Trophoblast cell (in vitro differentiated cells and primary cell): ENCODE measurements around the gene TBC1D5.

ENCODE experiments used
- DNase-seq, 2 donors: peaks; one replicate each; pipeline ENCODE4 v3.0.0-alpha.2; 2016
- H2AFZ ChIP-seq: 2 replicates; pipeline ENCODE4 v1.6.1; 2013; ENCODE audit warnings: low read length, moderate library complexity, mild to moderate bottlenecking; ENCODE audit not compliant: insufficient read depth, poor library complexity
- H2AK5ac ChIP-seq: 2 replicates; pipeline ENCODE4 v1.6.1; 2013; ENCODE audit warnings: mild to moderate bottlenecking, low read length
- H2BK120ac ChIP-seq: 2 replicates; pipeline ENCODE4 v1.6.1; 2013; ENCODE audit warnings: low read length, mild to moderate bottlenecking, moderate library complexity; ENCODE audit not compliant: insufficient read depth, poor library complexity
- H2BK12ac ChIP-seq: 2 replicates; pipeline ENCODE4 v1.6.1; 2013; ENCODE audit warnings: mild to moderate bottlenecking, low read length, moderate library complexity
- H2BK5ac ChIP-seq: 2 replicates; pipeline ENCODE4 v1.6.1; 2013; ENCODE audit warnings: low read length, low read depth, moderate library complexity, mild to moderate bottlenecking; ENCODE audit not compliant: poor library complexity
- H3K14ac ChIP-seq: 2 replicates; pipeline ENCODE4 v1.6.1; 2013; ENCODE audit warnings: mild to moderate bottlenecking, low read length
- H3K18ac ChIP-seq: 2 replicates; pipeline ENCODE4 v1.6.1; 2013; ENCODE audit warnings: mild to moderate bottlenecking, low read length
- H3K23ac ChIP-seq: 2 replicates; pipeline ENCODE4 v1.6.1; 2013; ENCODE audit warnings: low read length
- H3K27ac ChIP-seq: 2 replicates; pipeline ENCODE4 v1.5.1; 2013; ENCODE audit warnings: low read depth, mild to moderate bottlenecking, inconsistent platforms, low read length, moderate library complexity
- H3K27me3 ChIP-seq: 2 replicates; pipeline ENCODE4 v1.6.1; 2013; ENCODE audit warnings: inconsistent platforms, mild to moderate bottlenecking, low read length, moderate library complexity; ENCODE audit not compliant: insufficient read depth
- H3K36me3 ChIP-seq, 2 experiments: 1 replicate in 1 of 2; 2 replicates in 1 of 2; pipeline ENCODE4 v1.6.1; 2013; ENCODE audit warnings: low read length in 2 of 2, mild to moderate bottlenecking in 2 of 2, moderate library complexity in 1 of 2; ENCODE audit not compliant: insufficient read depth in 2 of 2, control insufficient read depth in 1 of 2
- H3K4ac ChIP-seq: 2 replicates; pipeline ENCODE4 v1.6.1; 2013; ENCODE audit warnings: low read depth, mild to moderate bottlenecking, low read length, moderate library complexity
- H3K4me1 ChIP-seq, 2 experiments: 1 replicate in 1 of 2; 2 replicates in 1 of 2; pipeline ENCODE4 v1.6.1; 2013; ENCODE audit warnings: low read length in 2 of 2, mild to moderate bottlenecking in 2 of 2, moderate library complexity in 1 of 2; ENCODE audit not compliant: insufficient read depth in 2 of 2, control insufficient read depth in 1 of 2
- H3K4me2 ChIP-seq: 2 replicates; pipeline ENCODE4 v1.6.1; 2013; ENCODE audit warnings: inconsistent platforms, mild to moderate bottlenecking, low read length, moderate library complexity
- H3K4me3 ChIP-seq: 2 replicates; pipeline ENCODE4 v1.5.1; 2013; ENCODE audit warnings: mild to moderate bottlenecking, low read depth, low read length, inconsistent platforms
- H3K79me1 ChIP-seq: one replicate; pipeline ENCODE4 v1.6.1; 2013; ENCODE audit warnings: low read length
- H3K79me2 ChIP-seq: 2 replicates; pipeline ENCODE4 v1.6.1; 2013; ENCODE audit warnings: low read length, mild to moderate bottlenecking; ENCODE audit not compliant: control insufficient read depth, insufficient read depth, poor library complexity
- H3K9ac ChIP-seq: 2 replicates; pipeline ENCODE4 v1.6.1; 2013; ENCODE audit warnings: mild to moderate bottlenecking, low read length
- H3K9me3 ChIP-seq: 2 replicates; pipeline ENCODE4 v1.6.1; 2013; ENCODE audit warnings: low read depth, mild to moderate bottlenecking, control low read depth, inconsistent platforms, low read length; ENCODE audit not compliant: insufficient read depth
- H4K12ac ChIP-seq: 2 replicates; pipeline ENCODE4 v1.6.1; 2013; ENCODE audit warnings: low read depth, mild to moderate bottlenecking, low read length, moderate library complexity
- H4K8ac ChIP-seq: 2 replicates; pipeline ENCODE4 v1.6.1; 2013; ENCODE audit warnings: low read depth, mild to moderate bottlenecking, low read length, moderate library complexity
- H4K91ac ChIP-seq: one replicate; pipeline ENCODE4 v1.6.1; 2013; ENCODE audit warnings: low read depth, mild to moderate bottlenecking, low read length, moderate library complexity
- WGBS: extraction: QIAGEN DNeasy Blood & Tissue Kit; methylation state at CpG from one replicate; pipeline ENCODE4 v1.1.7; 2013; ENCODE audit warnings: missing lambda C conversion rate; ENCODE audit not compliant: insufficient read length, insufficient coverage; ENCODE audit errors: extremely low coverage; 5-methylcytosine and 5-hydroxymethylcytosine counted together

The TBC1D5 gene

GRCh38 chr3:17412950-17413530 lies 329.4 kb downstream of the TBC1D5 start:
- no peak overlapping the region for H4K8ac ChIP-seq
- no peak overlapping the region for H2BK120ac ChIP-seq
- H3K4me3 ChIP-seq: no peak overlapping the region
- no peaks in the 10 kb centered on the region for H3K36me3 ChIP-seq
- H2BK12ac ChIP-seq: no peak overlapping the region
- DNase-seq: peak; percentile 12 to 87
- H3K79me1 ChIP-seq: no peaks in the 10 kb centered on the region
- H3K4me1 ChIP-seq: no peaks in the 10 kb centered on the region
- no peaks in the 10 kb centered on the region for H3K79me2 ChIP-seq
- no peak overlapping the region for H4K91ac ChIP-seq
- no peaks in the 10 kb centered on the region for H3K9me3 ChIP-seq
- no peak overlapping the region for H3K4ac ChIP-seq
- H2AFZ ChIP-seq: no peak overlapping the region
- no peak overlapping the region for H2BK5ac ChIP-seq
- H3K18ac ChIP-seq: no peak overlapping the region
- no peaks in the 10 kb centered on the region for H3K27me3 ChIP-seq
- no peak overlapping the region for H3K14ac ChIP-seq
- H4K12ac ChIP-seq: no peak overlapping the region
- H3K9ac ChIP-seq: no peak overlapping the region
- no peak overlapping the region for H3K23ac ChIP-seq
- H3K27ac ChIP-seq: no peak overlapping the region
- H2AK5ac ChIP-seq: no peak overlapping the region
- H3K4me2 ChIP-seq: no peak overlapping the region

GRCh38 chr3:17411157-17411877 lies 331.1 kb downstream of the TBC1D5 start:
- H3K23ac ChIP-seq: no peak overlapping the region
- H3K9me3 ChIP-seq: no peaks in the 10 kb centered on the region
- no peaks in the 10 kb centered on the region for H3K36me3 ChIP-seq
- H2AFZ ChIP-seq: no peak overlapping the region
- H3K79me1 ChIP-seq: no peaks in the 10 kb centered on the region
- H3K79me2 ChIP-seq: no peaks in the 10 kb centered on the region
- no peak overlapping the region for H2BK120ac ChIP-seq
- no peak overlapping the region for H4K8ac ChIP-seq
- no peak overlapping the region for H2AK5ac ChIP-seq
- H3K27me3 ChIP-seq: no peaks in the 10 kb centered on the region
- no peak overlapping the region for H2BK5ac ChIP-seq
- no peak overlapping the region for H3K4me2 ChIP-seq
- H3K4ac ChIP-seq: no peak overlapping the region
- H3K27ac ChIP-seq: no peak overlapping the region
- no peak overlapping the region for H3K14ac ChIP-seq
- no peaks in the 10 kb centered on the region for H3K4me1 ChIP-seq
- DNase-seq: no peak
- no peak overlapping the region for H3K18ac ChIP-seq
- no peak overlapping the region for H4K91ac ChIP-seq
- no CpG with 5 or more reads among the region's 3 CpGs for WGBS
- H3K9ac ChIP-seq: no peak overlapping the region
- H2BK12ac ChIP-seq: no peak overlapping the region
- no peak overlapping the region for H3K4me3 ChIP-seq
- no peak overlapping the region for H4K12ac ChIP-seq

- no peak overlapping the region for H3K18ac ChIP-seq
- no peak overlapping the region for H2BK12ac ChIP-seq
- H2BK120ac ChIP-seq: no peak overlapping the region
- H3K4me1 ChIP-seq: no peaks in the 10 kb centered on the region
- no CpG with 5 or more reads among the region's 2 CpGs for WGBS
- no peak overlapping the region for H3K4me3 ChIP-seq
- H2AFZ ChIP-seq: no peak overlapping the region
- no peak overlapping the region for H4K12ac ChIP-seq
- no peak overlapping the region for H3K4ac ChIP-seq
- H3K4me2 ChIP-seq: no peak overlapping the region
- no peaks in the 10 kb centered on the region for H3K9me3 ChIP-seq
- H3K27ac ChIP-seq: no peak overlapping the region
- no peak overlapping the region for H2BK5ac ChIP-seq
- H3K79me1 ChIP-seq: no peaks in the 10 kb centered on the region
- H4K91ac ChIP-seq: no peak overlapping the region
- no peak overlapping the region for H3K14ac ChIP-seq
- H3K9ac ChIP-seq: no peak overlapping the region
- no peak overlapping the region for H4K8ac ChIP-seq
- H3K27me3 ChIP-seq: no peaks in the 10 kb centered on the region
- no peak overlapping the region for H2AK5ac ChIP-seq
- H3K23ac ChIP-seq: no peak overlapping the region
- no peaks in the 10 kb centered on the region for H3K79me2 ChIP-seq
- H3K36me3 ChIP-seq: no peaks in the 10 kb centered on the region
- no peak for DNase-seq
Observed at GRCh38 chr3:17407576-17407975, 334.9 kb downstream of the TBC1D5 start.

GRCh38 chr3:17404548-17404947 lies 337.9 kb downstream of the TBC1D5 start:
- H2AK5ac ChIP-seq: no peak overlapping the region
- H3K18ac ChIP-seq: no peak overlapping the region
- H3K27ac ChIP-seq: no peak overlapping the region

More at GRCh38 chr3:17404548-17404947, 337.9 kb downstream of the TBC1D5 start:
- Histone ChIP-seq H3K79me1 (no peaks in the 10 kb centered on the region), H4K12ac (no peak overlapping the region), H3K4me1 (no peaks in the 10 kb centered on the region), H3K79me2 (no peaks in the 10 kb centered on the region), H3K4ac (no peak overlapping the region), H2AFZ (no peak overlapping the region), H4K91ac (no peak overlapping the region), H2BK12ac (no peak overlapping the region), H3K14ac (no peak overlapping the region), H2BK5ac (no peak overlapping the region), H3K27me3 (no peaks in the 10 kb centered on the region), H3K9ac (no peak overlapping the region), H2BK120ac (no peak overlapping the region), H3K4me3 (no peak overlapping the region), H4K8ac (no peak overlapping the region), H3K36me3 (peaks cover 2 to 3% of the 10 kb centered on the region in 2 experiments), H3K9me3 (no peaks in the 10 kb centered on the region), H3K23ac (no peak overlapping the region), H3K4me2 (no peak overlapping the region)
- no peak for DNase-seq
- no CpG with 5 or more reads among the region's 2 CpGs for WGBS
